ENCODE data around the gene PSMG2. TPM values are rescaled to one million over a fixed set of nuclear protein-coding genes. Genes with fewer than 3 reads are reported as not detected.

The PSMG2 gene
- total RNA-seq, 4 donors from 2014 or later, result 41.6 to 89.9 (median 71.2) TPM

DNA sequence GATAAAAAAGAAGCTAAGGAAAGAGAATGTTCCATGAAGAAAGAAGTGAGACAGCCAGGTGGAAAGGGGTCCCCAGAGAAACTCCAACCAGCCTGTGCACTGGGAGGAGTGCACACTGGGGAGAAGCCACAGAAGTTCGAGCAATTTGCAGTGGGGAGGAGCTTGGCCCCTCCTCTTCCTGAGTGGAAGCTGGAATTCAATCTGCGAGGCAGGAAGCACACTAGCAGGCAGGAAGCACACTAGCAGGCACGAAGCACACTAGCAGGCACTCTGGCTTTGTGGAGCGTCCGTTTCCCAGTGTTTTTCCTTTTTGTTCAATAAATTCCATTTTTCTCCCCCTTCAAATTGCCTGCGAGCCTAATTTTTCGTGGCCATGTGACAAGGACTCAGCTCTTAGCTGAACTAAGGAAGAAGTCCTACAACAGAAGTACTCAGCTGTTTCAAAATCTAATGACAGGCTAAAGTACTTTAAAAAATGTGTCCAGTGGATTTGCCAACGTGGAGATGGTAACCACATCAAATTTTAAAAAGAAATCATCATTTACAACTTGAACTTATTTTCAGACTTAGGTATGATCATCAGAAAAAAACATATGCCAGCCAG is 23.6 kb upstream of the PSMG2 start:
- 41 to 42% methylated on average over 7 to 8 of the region's 8 CpGs for WGBS, 2 donors
- H3K27ac ChIP-seq, result peak overlapping the region; percentile 50 to 87 (median 76)
- no peaks in the 10 kb centered on the region for H3K27me3 ChIP-seq
- H3K4me3 ChIP-seq, result peak overlapping the region in 1 of 4 donors; percentile 47
- H3K9me3 ChIP-seq, result no peaks in the 10 kb centered on the region
- DNase-seq, result no peak
- peaks cover 0 to 2% (median 0%) of the 10 kb centered on the region in 3 donors for H3K4me1 ChIP-seq
- TF ChIP-seq CTCF (IDR thresholded peaks at IDR 0.05), result no peak
- TF ChIP-seq POLR2A (IDR thresholded peaks at IDR 0.05), result peak in 2 of 4 donors; percentile 24 to 37
- peaks cover 0 to 91% (median 5%) of the 10 kb centered on the region in 3 donors for H3K36me3 ChIP-seq
- intact Hi-C loops (cut with DNase I), result no loop called here

- H3K36me3 ChIP-seq, result peaks cover 0 to 70% (median 0%) of the 10 kb centered on the region in 3 donors
- H3K4me1 ChIP-seq, result no peaks in the 10 kb centered on the region
- TF ChIP-seq CTCF (IDR thresholded peaks at IDR 0.05), result peak in 1 of 6 experiments; percentile 35
- TF ChIP-seq POLR2A (IDR thresholded peaks at IDR 0.05), result no peak
- H3K27me3 ChIP-seq, result no peaks in the 10 kb centered on the region
- intact Hi-C loops (cut with DNase I), result no loop called here
- H3K9me3 ChIP-seq, result no peaks in the 10 kb centered on the region
- DNase-seq, result no peak
- WGBS, 2 donors, result 73 to 77% methylated on average over 3 of the region's 3 CpGs
- no peak overlapping the region for H3K27ac ChIP-seq
- no peak overlapping the region for H3K4me3 ChIP-seq
Observed at GRCh38 chr18:12686100-12686499, 16.7 kb upstream of the PSMG2 start.

DNA sequence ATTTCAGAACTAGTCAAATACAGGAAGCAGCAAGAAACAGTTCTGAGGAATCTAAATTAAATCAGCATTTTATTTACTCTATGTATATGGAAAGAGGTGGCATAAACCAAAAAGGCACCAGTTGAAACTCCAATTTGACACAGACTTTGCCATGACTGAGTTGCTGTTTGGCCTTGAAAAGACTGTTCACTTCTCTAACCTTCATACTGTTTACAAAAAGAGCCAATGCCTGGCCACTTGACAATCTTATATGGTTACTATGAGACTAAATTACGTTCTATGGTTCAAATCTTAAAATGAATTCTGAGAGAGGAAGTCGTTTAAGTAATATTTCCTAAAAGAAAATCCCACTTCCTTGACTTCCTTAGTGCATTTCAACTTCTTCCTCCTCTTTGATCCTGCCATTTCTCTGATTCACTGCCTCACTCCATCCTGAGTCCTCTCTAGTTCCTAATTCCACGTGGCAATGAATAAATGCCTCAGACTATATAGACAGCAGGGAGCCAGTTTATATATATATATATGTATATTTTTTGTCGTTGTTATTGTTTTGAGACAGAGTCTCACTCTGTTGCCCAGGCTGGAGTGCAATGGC is 13.5 kb upstream of the PSMG2 start:
- Histone ChIP-seq H3K27me3 (no peaks in the 10 kb centered on the region), H3K4me1 (peaks cover 0 to 17% (median 0%) of the 10 kb centered on the region in 3 donors), H3K27ac (no peak overlapping the region), H3K36me3 (peaks cover 0 to 60% (median 0%) of the 10 kb centered on the region in 3 donors), H3K9me3 (no peaks in the 10 kb centered on the region), H3K4me3 (no peak overlapping the region)
- no peak for DNase-seq
- TF ChIP-seq CTCF (IDR thresholded peaks at IDR 0.05), result no peak
- no peak for TF ChIP-seq POLR2A (IDR thresholded peaks at IDR 0.05)
- intact Hi-C loops (cut with DNase I), result no loop called here
- 77 to 81% methylated on average over 4 of the region's 4 CpGs for WGBS, 2 donors

DNA sequence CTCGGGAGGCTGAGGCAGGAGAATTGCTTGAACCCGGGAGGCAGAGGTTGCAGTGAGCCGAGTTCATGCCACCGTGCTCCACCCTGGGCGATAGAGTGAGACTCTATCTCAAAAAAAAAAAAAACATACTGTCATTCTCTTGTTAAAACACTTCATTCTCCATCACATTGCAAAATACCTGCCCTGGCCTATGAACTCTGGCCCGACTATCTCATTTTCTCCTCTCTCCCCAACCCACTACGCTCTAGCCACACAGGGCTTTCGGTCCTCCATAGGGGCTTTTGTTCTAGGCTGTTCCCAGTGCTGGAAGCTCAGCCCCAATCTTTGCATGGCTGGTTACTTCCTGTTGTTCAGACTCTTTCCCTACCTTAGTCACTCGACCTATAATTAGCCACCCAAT is 10.6 kb upstream of the PSMG2 start:
- no peak for DNase-seq
- H3K36me3 ChIP-seq, result peaks cover 0 to 51% (median 0%) of the 10 kb centered on the region in 3 donors
- TF ChIP-seq CTCF (IDR thresholded peaks at IDR 0.05) (no peak), POLR2A (IDR thresholded peaks at IDR 0.05) (no peak)
- no peak overlapping the region for H3K4me3 ChIP-seq
- WGBS, 2 donors, result 87 to 92% methylated on average over 9 of the region's 9 CpGs
- H3K27ac ChIP-seq, result no peak overlapping the region
- no peaks in the 10 kb centered on the region for H3K27me3 ChIP-seq
- H3K9me3 ChIP-seq, result no peaks in the 10 kb centered on the region
- H3K4me1 ChIP-seq, result peaks cover 0 to 38% (median 4%) of the 10 kb centered on the region in 3 donors
- intact Hi-C loops (cut with DNase I), result no loop called here

DNA sequence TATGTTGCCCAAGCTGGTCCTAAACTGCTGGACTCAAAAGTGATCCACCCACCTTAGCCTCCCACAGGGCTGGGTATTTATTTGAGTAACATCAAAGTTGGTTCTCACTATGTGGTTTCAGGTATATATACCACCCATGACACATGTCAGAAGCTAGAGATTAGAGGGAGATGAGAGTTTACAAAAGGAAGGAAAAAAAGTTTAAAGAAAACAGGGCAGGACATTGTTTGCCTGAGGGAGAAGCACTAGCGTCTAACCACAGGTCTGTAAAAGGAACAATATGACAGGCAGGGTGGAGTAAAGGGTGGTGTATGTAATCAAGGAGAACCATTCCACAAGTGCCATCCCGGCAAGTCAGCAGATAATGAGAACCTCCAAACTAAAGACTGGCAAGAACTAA is 8.8 kb upstream of the PSMG2 start:
- no peak overlapping the region for H3K4me3 ChIP-seq
- H3K27me3 ChIP-seq, result no peaks in the 10 kb centered on the region
- H3K27ac ChIP-seq, result peak overlapping the region in 3 of 4 donors; percentile 58 to 84 (median 71)
- WGBS, 2 donors, result 14 to 40% methylated on average over 2 of the region's 2 CpGs
- peaks cover 2 to 56% (median 4%) of the 10 kb centered on the region in 3 donors for H3K4me1 ChIP-seq
- intact Hi-C loops (cut with DNase I), result no loop called here
- peaks cover 0 to 42% (median 0%) of the 10 kb centered on the region in 3 donors for H3K36me3 ChIP-seq
- no peaks in the 10 kb centered on the region for H3K9me3 ChIP-seq
- TF ChIP-seq POLR2A (IDR thresholded peaks at IDR 0.05), result no peak
- no peak for TF ChIP-seq CTCF (IDR thresholded peaks at IDR 0.05)
- no peak for DNase-seq

Data from esophagus squamous epithelium (tissue), 5 donors.